ENCODE data around the gene MIB1. TPM values are rescaled to one million over a fixed set of nuclear protein-coding genes. Genes with fewer than 3 reads are reported as not detected.

MIB1 gene
- total RNA-seq, 1 experiment from 2014 or later, result 48.8 TPM

GRCh38 chr18:21857871-21858270, 117.3 kb downstream of the MIB1 start:
- Histone ChIP-seq H3K79me2 (ENCODE audit: insufficient read depth, low read length) (no peaks in the 10 kb centered on the region), H3K18ac (ENCODE audit: insufficient read length, low read depth, low read length) (no peak overlapping the region), H4K5ac (ENCODE audit: insufficient read length, low read depth, low read length) (no peak overlapping the region), H3K9ac (ENCODE audit: extremely low read depth, insufficient read length, low read length) (no peak overlapping the region), H3K23ac (ENCODE audit: insufficient read length, low read depth, low read length) (no peak overlapping the region), H3T11ph (ENCODE audit: low read length) (no peak overlapping the region), H3K14ac (ENCODE audit: insufficient read depth, low read length) (no peak overlapping the region), H2AK5ac (ENCODE audit: insufficient read length, low read length) (no peak overlapping the region), H2BK15ac (ENCODE audit: low read depth, low read length) (no peak overlapping the region), H3K27me3 (ENCODE audit: insufficient read depth, low read length) (no peaks in the 10 kb centered on the region), H2BK12ac (ENCODE audit: insufficient read length, low read depth, low read length) (no peak overlapping the region), H3K4me2 (ENCODE audit: insufficient read depth, insufficient read length, low read length) (no peak overlapping the region), H4K91ac (ENCODE audit: insufficient read length, low read depth, low read length) (no peak overlapping the region), H3K56ac (ENCODE audit: insufficient read length, low read depth, low read length) (no peak overlapping the region), H4K8ac (replicated peaks; ENCODE audit: insufficient read length, low read depth, low read length) (no peak overlapping the region), H2BK5ac (ENCODE audit: insufficient read length, low read length) (no peak overlapping the region), H3K79me1 (ENCODE audit: insufficient read depth, low read depth, low read length, poor library complexity, severe bottlenecking) (no peaks in the 10 kb centered on the region), H3K23me2 (ENCODE audit: insufficient read length, low read depth, low read length, poor library complexity, severe bottlenecking) (no peaks in the 10 kb centered on the region), H2BK120ac (ENCODE audit: low read depth, low read length, poor library complexity, severe bottlenecking) (no peak overlapping the region), H3K4ac (ENCODE audit: low read depth, low read length) (no peak overlapping the region), H3K27ac (ENCODE audit: insufficient read length, low read depth, low read length) (no peak overlapping the region), H4K20me1 (ENCODE audit: control insufficient read depth, insufficient read depth, insufficient read length) (no peaks in the 10 kb centered on the region), H3K9me3 (ENCODE audit: control insufficient read depth, low read depth, low read length) (no peaks in the 10 kb centered on the region), H3K4me1 (ENCODE audit: insufficient read depth, low read length) (no peaks in the 10 kb centered on the region), H2BK20ac (ENCODE audit: low read depth, low read length, poor library complexity, severe bottlenecking) (no peak overlapping the region), H2AFZ (ENCODE audit: low read length) (no peak overlapping the region)
- H3K27ac Mint-ChIP-seq, result no peak overlapping the region
- no peak overlapping the region for H3K4me3 Mint-ChIP-seq
- no peaks in the 10 kb centered on the region for H3K27me3 Mint-ChIP-seq (ENCODE audit: low read depth)
- no CpG with 5 or more reads among the region's 3 CpGs for WGBS (ENCODE audit: extremely low coverage, insufficient read length, low lambda C conversion rate)
- H3K9me3 Mint-ChIP-seq, result no peaks in the 10 kb centered on the region
- DNase-seq, result no peak
- TF ChIP-seq CTCF (conservative IDR thresholded peaks at IDR 0.05), result no peak
- H3K4me1 Mint-ChIP-seq, result no peaks in the 10 kb centered on the region
- peaks cover 21 to 61% (median 56%) of the 10 kb centered on the region in 3 experiments; a peak in 6 of 7 replicates for H3K36me3 Mint-ChIP-seq (ENCODE audit: insufficient read depth in 1 of 3, low read depth in 3 of 3)

Measured in H9 (cell line).